H1 (cell line): Measurements from ENCODE around the gene PAXX. TPM values are rescaled to one million over a fixed set of nuclear protein-coding genes. Genes with fewer than 3 reads are reported as not detected.

ENCODE experiments used
- CTCF ChIA-PET: fragments of 300-600 bp; sonication (Branson Sonifier 250); formaldehyde crosslinking; loops from one replicate; lab custom pipeline; 2021; ENCODE audit not compliant: partially characterized antibody; lab: Charles Lee
- POLR2A ChIA-PET: fragments of 300-600 bp; sonication (Branson Sonifier 250); formaldehyde crosslinking; loops from one replicate; lab custom pipeline; 2021; ENCODE audit warnings: inconsistent platforms; ENCODE audit not compliant: partially characterized antibody; lab: Charles Lee
- DNase-seq, 2 experiments: peaks; one replicate each; pipeline versions ENCODE4 v3.0.0 to v3.0.0-alpha.2; 2010 to 2022; ENCODE audit warnings: low spot score in 2 of 2, low read depth in 1 of 2, mixed read lengths in 1 of 2
- FAIRE-seq: peaks from 2 replicates; lab custom pipeline; 2011; peaks lifted over from hg19 to GRCh38; lab: Jason Lieb, UNC
- H2AFZ ChIP-seq: 2 replicates; pipeline ENCODE4 v1.8.1; 2012; ENCODE audit warnings: low read length, inconsistent platforms
- H2AK5ac ChIP-seq: 2 replicates; pipeline ENCODE4 v1.6.1; 2013; ENCODE audit warnings: low read depth, low read length
- H2BK120ac ChIP-seq: replicated peaks from 2 replicates; pipeline ENCODE3; 2013; ENCODE audit warnings: low read depth, low read length, inconsistent platforms
- H2BK12ac ChIP-seq: 2 replicates; pipeline ENCODE4 v1.6.1; 2013; ENCODE audit warnings: low read depth, low read length
- H2BK15ac ChIP-seq: 2 replicates; pipeline ENCODE4 v1.6.1; 2013; ENCODE audit warnings: low read length
- H2BK20ac ChIP-seq: 2 replicates; pipeline ENCODE4 v1.6.1; 2013; ENCODE audit warnings: low read length
- H2BK5ac ChIP-seq: 2 replicates; pipeline ENCODE4 v1.6.1; 2013; ENCODE audit warnings: low read depth, low read length
- H3K14ac ChIP-seq: 2 replicates; pipeline ENCODE4 v1.6.1; 2013; ENCODE audit warnings: inconsistent platforms; ENCODE audit not compliant: insufficient read length
- H3K18ac ChIP-seq: 2 replicates; pipeline ENCODE4 v1.6.1; 2013; ENCODE audit warnings: low read length; ENCODE audit errors: extremely low read depth
- H3K23ac ChIP-seq: 2 replicates; pipeline ENCODE4 v1.6.1; 2013; ENCODE audit warnings: inconsistent platforms; ENCODE audit not compliant: insufficient read length
- H3K23me2 ChIP-seq: 2 replicates; pipeline ENCODE4 v1.6.1; 2013; ENCODE audit warnings: low read depth, low read length
- H3K27ac ChIP-seq: 2 replicates; pipeline ENCODE4 v1.6.1; 2011; ENCODE audit warnings: low read depth, low read length, inconsistent platforms
- H3K27me3 ChIP-seq, 4 experiments: replicated peaks in 1 of 4; 1 replicate in 1 of 4; 2 replicates in 3 of 4; pipeline versions ENCODE4 v1.6.1 to v1.8.1; 2011 to 2013; ENCODE audit warnings: low read length in 3 of 4, mild to moderate bottlenecking in 3 of 4, inconsistent platforms in 2 of 4, mixed read lengths in 2 of 4, moderate library complexity in 1 of 4; ENCODE audit not compliant: control insufficient read depth in 3 of 4, insufficient read depth in 3 of 4; ENCODE audit errors: extremely low read depth in 1 of 4
- H3K36me3 ChIP-seq, 4 experiments: 2 replicates each; pipeline versions ENCODE4 v1.6.1 to v1.8.1; 2011 to 2013; ENCODE audit warnings: mild to moderate bottlenecking in 4 of 4, low read length in 3 of 4, moderate library complexity in 2 of 4, control low read depth in 1 of 4, inconsistent platforms in 1 of 4; ENCODE audit not compliant: insufficient read depth in 4 of 4, control insufficient read depth in 2 of 4
- H3K4ac ChIP-seq: replicated peaks from 2 replicates; pipeline ENCODE3; 2013; ENCODE audit warnings: low read length, low read depth, mixed read lengths, inconsistent platforms; ENCODE audit not compliant: insufficient read length
- H3K4me1 ChIP-seq, 4 experiments: replicated peaks in 1 of 4; 1 replicate in 1 of 4; 2 replicates in 3 of 4; pipeline versions ENCODE4 v1.6.1 to v1.8.1; 2011 to 2013; ENCODE audit warnings: low read length in 3 of 4, inconsistent platforms in 2 of 4, mixed read lengths in 1 of 4; ENCODE audit not compliant: insufficient read depth in 4 of 4, control insufficient read depth in 3 of 4
- H3K4me2 ChIP-seq, 2 experiments: 2 replicates each; pipeline versions ENCODE4 v1.6.1 to v1.8.1; 2011 to 2013; ENCODE audit warnings: low read depth in 2 of 2, low read length in 2 of 2, control low read depth in 1 of 2, inconsistent platforms in 1 of 2, mild to moderate bottlenecking in 1 of 2; ENCODE audit not compliant: insufficient read depth in 1 of 2
- H3K4me3 ChIP-seq, 4 experiments: fragments of 200-600, 300-600 bp in 1 of 4; sonication (generic), shearing (Covaris generic), sonication (Bioruptor Twin) in 1 of 4; 2 replicates each; pipeline versions ENCODE4 v1.5.1 to v1.8.1; 2011 to 2016; ENCODE audit warnings: low read length in 4 of 4, low read depth in 3 of 4, control low read depth in 2 of 4, inconsistent platforms in 2 of 4, mild to moderate bottlenecking in 2 of 4, mixed read lengths in 1 of 4, moderate library complexity in 1 of 4; ENCODE audit not compliant: insufficient read depth in 2 of 4; ENCODE audit errors: extremely low read depth in 1 of 4
- H3K56ac ChIP-seq: replicated peaks from 2 replicates; pipeline ENCODE3; 2013; ENCODE audit warnings: low read depth, mild to moderate bottlenecking, mixed read lengths, low read length, inconsistent platforms; ENCODE audit not compliant: insufficient read length
- H3K79me1 ChIP-seq: 2 replicates; pipeline ENCODE4 v1.6.1; 2013; ENCODE audit warnings: low read depth, low read length, control low read depth
- H3K79me2 ChIP-seq, 2 experiments: 2 replicates each; pipeline versions ENCODE4 v1.6.1 to v1.8.1; 2012 to 2013; ENCODE audit warnings: low read length in 2 of 2, mild to moderate bottlenecking in 2 of 2, inconsistent platforms in 1 of 2; ENCODE audit not compliant: insufficient read depth in 2 of 2, control insufficient read depth in 1 of 2
- H3K9ac ChIP-seq, 4 experiments: replicated peaks in 1 of 4; 1 replicate in 1 of 4; 2 replicates in 3 of 4; pipeline versions ENCODE4 v1.6.1 to v1.8.1; 2011 to 2013; ENCODE audit warnings: low read depth in 3 of 4, low read length in 3 of 4, control low read depth in 2 of 4, mild to moderate bottlenecking in 2 of 4, moderate library complexity in 2 of 4, inconsistent platforms in 1 of 4; ENCODE audit errors: extremely low read depth in 1 of 4
- H3K9me3 ChIP-seq, 2 experiments: 2 replicates each; pipeline versions ENCODE4 v1.6.1 to v1.8.1; 2012 to 2013; ENCODE audit warnings: mild to moderate bottlenecking in 2 of 2, moderate library complexity in 2 of 2, control low read depth in 1 of 2, inconsistent platforms in 1 of 2, low read depth in 1 of 2, low read length in 1 of 2, mixed read lengths in 1 of 2; ENCODE audit not compliant: insufficient read depth in 2 of 2
- H4K20me1 ChIP-seq, 2 experiments: replicated peaks in 1 of 2; 2 replicates each; pipeline versions ENCODE3 to v1.8.1; 2011 to 2013; ENCODE audit warnings: inconsistent platforms in 2 of 2, low read length in 2 of 2, mild to moderate bottlenecking in 1 of 2; ENCODE audit not compliant: insufficient read depth in 2 of 2, control insufficient read depth in 1 of 2
- H4K5ac ChIP-seq: 2 replicates; pipeline ENCODE4 v1.6.1; 2013; ENCODE audit warnings: low read length, low read depth, mixed read lengths, inconsistent platforms; ENCODE audit not compliant: insufficient read length
- H4K8ac ChIP-seq: 2 replicates; pipeline ENCODE4 v1.8.0; 2013; ENCODE audit warnings: mild to moderate bottlenecking, moderate library complexity, low read length, inconsistent platforms; ENCODE audit not compliant: insufficient read depth; ENCODE audit errors: extremely low read depth
- H4K91ac ChIP-seq: replicated peaks from 2 replicates; pipeline ENCODE3; 2013; ENCODE audit warnings: low read length, mixed read lengths, inconsistent platforms; ENCODE audit not compliant: insufficient read length
- CBX5 ChIP-seq: fragments of 300-800, 300-1000 bp; sonication (generic); IDR thresholded peaks from 2 replicates; pipeline ENCODE4 v1.7.1; 2016; ENCODE audit warnings: antibody characterized with exemption, low read length, low read depth
- EZH2 ChIP-seq: fragments of 200-600 bp; sonication (generic); IDR thresholded peaks from 2 replicates; pipeline ENCODE4 v1.7.1; 2012; ENCODE audit warnings: low read depth, mild to moderate bottlenecking, moderate library complexity, low read length, inconsistent platforms; ENCODE audit not compliant: severe bottlenecking
- KDM1A ChIP-seq: fragments of 200-600, 300-600 bp; sonication (generic); IDR thresholded peaks from 2 replicates; pipeline ENCODE4 v1.7.1; 2016; ENCODE audit warnings: mild to moderate bottlenecking, low read length, borderline replicate concordance
- RAD21 ChIP-seq, 2 experiments: IDR thresholded peaks in 1 of 2; conservative IDR thresholded peaks in 1 of 2; 2 replicates each; pipeline ENCODE4 v1.6.1; 2011; ENCODE audit warnings: low read depth in 2 of 2, low read length in 2 of 2, improper control_type of control experiment in 1 of 2, inconsistent platforms in 1 of 2, mild to moderate bottlenecking in 1 of 2, moderate library complexity in 1 of 2
- RXRA ChIP-seq: IDR thresholded peaks from 2 replicates; pipeline ENCODE4 v1.6.1; 2011; ENCODE audit warnings: low read depth, mild to moderate bottlenecking, low read length, moderate library complexity; ENCODE audit not compliant: insufficient read depth
- SP1 ChIP-seq: IDR thresholded peaks from 2 replicates; pipeline ENCODE4 v1.6.1; 2011; ENCODE audit warnings: low read depth, low read length
- SUZ12 ChIP-seq: fragments of 200-600 bp; sonication (generic); IDR thresholded peaks from 2 replicates; pipeline ENCODE4 v1.6.1; 2012; ENCODE audit warnings: mild to moderate bottlenecking, inconsistent platforms, low read length, moderate library complexity, mixed read lengths
- WGBS, 2 experiments: shearing (Covaris generic) in 1 of 2; methylation state at CpG; one replicate each; pipeline versions ENCODE4 v1.1.6 to v1.1.7; 2013 to 2015; ENCODE audit warnings: low lambda C conversion rate in 2 of 2, mixed read lengths in 2 of 2, inconsistent platforms in 1 of 2, low coverage in 1 of 2, missing lambda C conversion rate in 1 of 2; ENCODE audit not compliant: insufficient replicate concordance in 2 of 2, insufficient coverage in 1 of 2, insufficient read length in 1 of 2; ENCODE audit errors: extremely low coverage in 1 of 2, missing lambda C conversion rate in 1 of 2; 5-methylcytosine and 5-hydroxymethylcytosine counted together
- polyA plus RNA-seq, 7 experiments: library from polyadenylated mRNA; depleted of rRNA in 3 of 7; stranded (reverse) in 5 of 7; unstranded in 2 of 7; fragments of >200 nt in 5 of 7; fragments of 200-250 nt in 2 of 7; gene quantifications; 1 replicate in 5 of 7; 2 replicates in 1 of 7; 4 replicates in 1 of 7; pipeline versions ENCODE4 v1.2.1 to v1.2.3, GENCODE V29; 2011 to 2013; ENCODE audit warnings: missing spikeins in 2 of 7, mixed read lengths in 2 of 7
- total RNA-seq: library from RNA; stranded (reverse); fragmentation: NEBNext Ultra II Directional; extraction: Animal tissue kit (Norgen Biotek cat#: 25700); gene quantifications from 2 replicates; pipeline ENCODE4 v1.2.1, GENCODE V29; 2021

The PAXX gene
- total and polyA plus RNA-seq, 2 of the 8 experiments (the other 6 are each of a cell fraction or from before 2014, with no cell fraction given), result 43.4 to 45.9 TPM

GRCh38 chr9:136997830-136998234, 5.6 kb downstream of the PAXX start:
- H3K18ac ChIP-seq, result no peak overlapping the region
- H3K4ac ChIP-seq, result no peak overlapping the region
- H2BK5ac ChIP-seq, result 0 out of 2 replicates have a peak overlapping the region, but pooled peaks have one; percentile 35
- H3K4me1 ChIP-seq, result peaks cover 0 to 20% (median 10%) of the 10 kb centered on the region in 4 experiments; a peak in 6 of 7 replicates
- H4K20me1 ChIP-seq, result peaks cover 0 to 2% of the 10 kb centered on the region in 2 experiments
- H4K91ac ChIP-seq, result no peak overlapping the region
- no peaks in the 10 kb centered on the region for H3K79me1 ChIP-seq
- H2BK15ac ChIP-seq, result no peak overlapping the region
- H2AK5ac ChIP-seq, result no peak overlapping the region
- peaks cover 12% of the 10 kb centered on the region for H3K23me2 ChIP-seq
- no peak overlapping the region for H2AFZ ChIP-seq
- no peak overlapping the region for H3K23ac ChIP-seq
- H2BK12ac ChIP-seq, result peak overlapping the region; percentile 60; the same call in 1 of the 2 replicates
- H3K9ac ChIP-seq, result no peak overlapping the region
- TF ChIP-seq SP1 (no peak), RXRA (no peak), EZH2 (no peak), SUZ12 (no peak), KDM1A (no peak), RAD21 (IDR thresholded peaks at IDR 0.05 in 1 of 2, conservative IDR thresholded peaks at IDR 0.05 in 1 of 2; ENCODE audit: low read depth in 2 of 2, low read length in 2 of 2) (peak in 1 of 2 experiments; percentile 8; a peak in 1 of 4 replicates), CBX5 (no peak)
- H3K27ac ChIP-seq, result no peak overlapping the region
- no peak overlapping the region for H3K56ac ChIP-seq
- no peak overlapping the region for H2BK20ac ChIP-seq
- ChIA-PET POLR2A (interaction anchor here (1.3 kb wide), 1 partner anchor 19 kb away, joined by 3 read pairs; no protein-coding TSS in a partner anchor), CTCF (interaction anchor here (1.4 to 5.6 kb wide), 3 partner anchors 9 to 38 kb away, joined by 3 to 29 read pairs (median 18); partner anchors contain the start of gene PTGDS)
- no peak overlapping the region for H3K4me3 ChIP-seq
- 95% methylated on average over 16 of the region's 18 CpGs; no CpG with 5 or more reads in 1 of the 2 experiments for WGBS, 2 experiments
- no peak for FAIRE-seq
- H3K27me3 ChIP-seq, result no peaks in the 10 kb centered on the region; a peak in 1 of 7 replicates
- no peaks in the 10 kb centered on the region for H3K9me3 ChIP-seq
- no peaks in the 10 kb centered on the region for H3K79me2 ChIP-seq
- peaks cover 0 to 2% (median 0%) of the 10 kb centered on the region in 4 experiments; a peak in 1 of 8 replicates for H3K36me3 ChIP-seq
- no peak overlapping the region for H2BK120ac ChIP-seq
- no peak overlapping the region for H4K5ac ChIP-seq
- DNase-seq, result no peak
- no peak overlapping the region for H4K8ac ChIP-seq
- no peak overlapping the region for H3K14ac ChIP-seq
- 0 out of 4 replicates have a peak overlapping the region, but pooled peaks of 1 of the 2 experiments have one; percentile 77 for H3K4me2 ChIP-seq
